Kidney capillary endothelial cell (primary cell): ENCODE measurements around the gene PSAPL1.
"Not testable (repeated sequence)": the region's sequence is repeated elsewhere in the genome, so short reads cannot be mapped to it uniquely, and the experiment has no call there.

Experiments
- DNase-seq: peaks from one replicate; pipeline ENCODE4 v3.0.0-alpha.2; 2018; ENCODE audit warnings: low spot score

Gene PSAPL1

GRCh38 chr4:7458066-7458425, 23.3 kb upstream of the PSAPL1 start:
- no peak for DNase-seq

GRCh38 chr4:7457201-7458065, 22.7 kb upstream of the PSAPL1 start:
- no peak for DNase-seq

GRCh38 chr4:7452802-7453201, 18.1 kb upstream of the PSAPL1 start:
- not testable (repeated sequence) for DNase-seq

GRCh38 chr4:7451800-7452199, 17.1 kb upstream of the PSAPL1 start:
- no peak for DNase-seq

GRCh38 chr4:7451434-7451789, 16.7 kb upstream of the PSAPL1 start:
- DNase-seq: no peak

- no peak for DNase-seq
These were observed 16.2 kb upstream of the PSAPL1 start for GRCh38 chr4:7450775-7451433.

GRCh38 chr4:7448036-7448435, 13.3 kb upstream of the PSAPL1 start:
- no peak for DNase-seq

GRCh38 chr4:7447236-7447635, 12.5 kb upstream of the PSAPL1 start:
- no peak for DNase-seq

- no peak for DNase-seq
These were observed 10.0 kb upstream of the PSAPL1 start for GRCh38 chr4:7444731-7445130.

GRCh38 chr4:7444314-7444713, 9.6 kb upstream of the PSAPL1 start:
- no peak for DNase-seq

GRCh38 chr4:7442574-7443162, 7.9 kb upstream of the PSAPL1 start:
- DNase-seq: no peak

GRCh38 chr4:7441201-7441600, 6.5 kb upstream of the PSAPL1 start:
- no peak for DNase-seq

- no peak for DNase-seq
These were observed 5.0 kb upstream of the PSAPL1 start for GRCh38 chr4:7439699-7440098.

GRCh38 chr4:7436256-7436655, 1.5 kb upstream of the PSAPL1 start:
- no peak for DNase-seq

- no peak for DNase-seq
These were observed 836 bp upstream of the PSAPL1 start for GRCh38 chr4:7435471-7436061.

- DNase-seq: no peak
These were observed 477 bp downstream of the PSAPL1 start for GRCh38 chr4:7434141-7434765.

GRCh38 chr4:7433376-7434140, 1.2 kb downstream of the PSAPL1 start:
- DNase-seq: no peak

- DNase-seq: no peak
These were observed 2.0 kb downstream of the PSAPL1 start for GRCh38 chr4:7432531-7433375.

GRCh38 chr4:7431696-7432530, 2.8 kb downstream of the PSAPL1 start:
- no peak for DNase-seq
